DMS114 treated with DMSO at 0.1 percent for 48 hours (cell line): ENCODE data around the gene SDF4.

Experiments
- DNase-seq: peaks from one replicate; lab custom pipeline; 2025; ENCODE audit not compliant: unreplicated experiment; lab: John Stamatoyannopoulos, UW

The SDF4 gene

DNA sequence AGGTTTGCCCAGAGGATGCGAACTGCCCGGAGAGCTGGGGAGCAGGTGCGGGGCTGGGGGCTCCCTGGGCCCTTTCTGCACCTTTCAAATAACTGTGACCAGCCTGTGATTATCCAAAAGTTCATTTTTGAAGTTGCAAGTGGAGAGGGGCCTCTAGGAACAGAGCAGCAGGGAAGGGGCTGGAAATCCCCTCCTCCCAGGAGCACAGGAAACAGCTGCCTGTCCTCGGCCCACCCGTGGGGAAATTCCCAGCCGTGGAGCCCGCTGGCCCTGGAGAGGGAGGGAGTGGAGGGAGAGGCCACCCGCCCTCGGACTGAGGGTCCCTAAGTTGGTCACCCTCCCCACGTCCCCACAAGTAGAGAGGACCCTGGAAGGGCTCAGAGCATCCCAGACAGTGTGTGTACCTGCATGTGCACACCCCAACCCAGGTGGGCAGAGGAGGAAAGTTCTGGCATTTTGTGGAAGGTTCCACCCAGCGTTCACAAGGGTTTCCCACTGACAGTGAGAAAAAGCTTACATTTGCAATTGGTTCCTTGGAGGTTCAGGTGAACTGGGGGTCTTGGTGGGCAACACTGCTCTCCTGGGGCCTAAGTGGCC, 16.6 kb downstream of the SDF4 start:
- no peak for DNase-seq

DNA sequence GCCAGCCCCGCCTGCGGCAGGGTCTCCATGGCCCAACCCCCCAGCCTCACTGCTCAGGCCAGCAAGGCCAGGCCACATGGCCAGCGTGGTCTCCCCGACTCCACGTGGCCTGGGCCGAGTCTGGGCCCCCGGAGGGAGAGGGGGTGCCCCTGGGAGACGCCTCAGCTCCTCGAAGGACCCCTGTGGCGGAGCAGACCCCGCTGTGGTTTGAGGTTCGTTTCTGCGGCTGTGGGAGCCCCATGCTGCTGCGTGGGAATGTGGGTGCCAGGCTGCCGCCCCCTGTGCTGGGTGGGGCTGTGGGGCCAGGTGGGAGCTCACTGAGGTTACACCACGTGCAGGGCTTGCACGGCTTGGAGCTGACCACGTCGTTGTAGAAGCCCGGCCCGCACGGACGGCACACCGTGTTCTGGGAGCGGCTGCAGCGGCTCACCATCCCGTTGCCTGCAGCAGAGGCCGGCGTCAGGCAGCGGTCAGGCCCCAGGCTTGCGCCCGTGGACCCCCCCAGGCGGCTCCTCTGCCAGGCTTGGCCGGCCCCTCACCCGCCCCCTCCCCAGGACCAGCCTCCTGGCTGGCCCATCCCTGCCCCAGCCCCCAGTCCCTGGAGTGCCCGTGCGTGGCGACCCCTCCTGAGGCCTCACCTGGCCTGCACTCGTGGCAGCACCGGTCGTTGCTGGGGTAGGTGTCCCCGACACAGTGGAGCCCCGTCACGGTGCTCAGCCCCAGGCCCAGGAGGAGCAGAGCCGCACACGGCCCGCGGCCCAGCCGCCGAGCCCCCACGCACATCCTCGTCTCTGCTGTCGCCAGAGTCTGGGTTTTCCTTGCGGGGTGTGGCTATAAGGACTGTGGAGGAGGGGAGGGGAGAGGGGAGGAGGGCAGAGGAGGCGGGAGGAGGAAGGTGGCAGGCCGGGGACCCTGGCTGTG, 18.2 kb downstream of the SDF4 start, which contains the start of gene TNFRSF4:
TSS of gene TNFRSF4 (minus strand) at position 809 of the 921 bp plus-strand sequence. CDS start at position 783, 26 bp downstream.
- DNase-seq: no peak

GRCh38 chr1:1212780-1213344, 18.9 kb downstream of the SDF4 start:
- no peak for DNase-seq

GRCh38 chr1:1211541-1212441, 20.0 kb downstream of the SDF4 start:
- DNase-seq: no peak

DNA sequence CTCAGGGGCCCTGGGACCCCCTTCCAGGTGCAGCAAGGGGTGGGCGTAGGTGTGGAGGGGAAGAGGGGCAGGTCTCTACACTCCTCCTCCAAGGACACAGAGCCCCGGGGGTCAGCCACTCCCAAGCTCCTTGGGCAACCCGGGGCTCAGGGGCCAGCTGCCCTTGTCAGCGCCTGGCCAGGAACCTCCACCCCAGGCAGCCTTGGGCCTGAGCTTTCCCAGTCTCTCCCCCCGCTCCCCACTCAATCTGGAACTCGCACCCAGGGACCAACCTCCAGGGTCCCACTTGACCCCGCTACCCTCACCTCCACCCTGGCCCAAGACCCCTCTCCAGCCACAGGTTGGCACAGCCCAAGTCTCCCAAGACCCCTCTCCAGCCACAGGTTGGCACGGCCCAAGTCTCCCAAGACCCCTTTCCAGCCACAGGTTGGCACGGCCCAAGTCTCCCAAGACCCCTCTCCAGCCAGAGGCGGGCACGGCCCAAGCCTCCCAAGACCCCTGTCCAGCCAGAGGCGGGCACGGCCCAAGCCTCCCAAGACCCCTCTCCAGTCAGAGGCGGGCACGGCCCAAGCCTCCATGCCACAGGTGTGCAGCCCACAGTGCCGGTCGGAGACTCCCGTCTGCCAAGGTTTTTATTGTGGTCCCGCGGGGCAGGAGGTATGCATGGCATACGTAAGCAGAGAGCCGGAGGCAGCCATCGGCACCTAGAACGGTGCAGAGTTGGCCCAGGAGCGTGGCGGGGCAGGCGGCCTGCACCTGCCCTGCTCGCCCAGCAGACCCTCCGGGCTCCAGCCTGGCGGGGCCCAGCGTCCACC, 20.9 kb downstream of the SDF4 start:
- DNase-seq: no peak

- DNase-seq: no peak
Measured at GRCh38 chr1:1208713-1209433, 22.9 kb downstream of the SDF4 start.

DNA sequence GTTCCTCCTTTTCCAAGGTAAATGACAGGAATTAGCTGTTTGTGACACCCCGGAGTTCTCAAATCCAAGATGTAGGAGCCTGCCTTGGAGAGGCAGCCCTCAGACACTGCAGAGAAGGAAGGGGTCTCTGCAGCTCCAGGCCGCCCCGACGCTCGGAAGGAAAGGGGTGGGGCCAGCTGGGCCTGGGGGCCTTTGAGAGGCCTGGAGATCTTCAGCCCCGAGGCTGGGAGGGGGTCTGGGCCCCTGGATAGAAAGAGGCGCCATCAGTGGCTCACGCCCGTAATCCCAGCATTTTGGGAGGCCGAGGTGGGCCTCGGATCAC, 24.3 kb downstream of the SDF4 start:
- no peak for DNase-seq

GRCh38 chr1:1206966-1207531, 24.8 kb downstream of the SDF4 start:
- no peak for DNase-seq

GRCh38 chr1:1206376-1206965, 25.3 kb downstream of the SDF4 start, which contains the start of gene TNFRSF18:
TNFRSF18 (minus strand) TSS chr1:1206592; CDS start chr1:1206571, 21 bp downstream.
- no peak for DNase-seq

DNA sequence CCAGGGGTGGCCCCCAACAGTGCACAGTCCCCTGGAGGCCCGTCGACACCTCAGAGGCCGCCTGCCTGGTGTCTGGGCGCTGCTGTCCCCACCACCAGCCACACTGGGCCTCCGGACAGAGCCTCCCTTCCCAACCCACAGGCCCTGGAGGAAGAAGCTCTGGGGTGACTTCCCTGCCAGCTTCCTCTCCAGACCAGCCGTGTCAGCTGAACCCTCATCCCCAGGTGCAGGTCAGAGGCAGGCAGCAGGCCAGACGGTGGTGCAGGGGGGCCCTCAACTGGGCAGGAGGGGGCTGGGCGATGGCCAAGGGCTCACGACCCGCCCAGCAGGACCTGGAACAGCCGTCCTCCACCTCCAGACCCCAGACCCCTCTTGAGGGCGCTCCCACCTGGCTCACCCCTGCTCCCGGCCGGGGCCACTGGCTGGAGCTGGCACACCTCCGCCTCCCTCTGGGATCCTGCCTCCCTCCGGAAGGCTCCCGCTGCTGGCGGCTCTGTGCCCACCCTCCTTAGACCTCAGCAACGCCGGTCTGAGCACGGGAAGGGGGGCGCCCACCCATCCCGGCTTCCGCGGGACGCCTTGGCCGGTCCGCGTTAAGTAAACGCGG, 25.9 kb downstream of the SDF4 start:
- no peak for DNase-seq

- DNase-seq: no peak
Measured at GRCh38 chr1:1204998-1205768, 26.6 kb downstream of the SDF4 start.

DNA sequence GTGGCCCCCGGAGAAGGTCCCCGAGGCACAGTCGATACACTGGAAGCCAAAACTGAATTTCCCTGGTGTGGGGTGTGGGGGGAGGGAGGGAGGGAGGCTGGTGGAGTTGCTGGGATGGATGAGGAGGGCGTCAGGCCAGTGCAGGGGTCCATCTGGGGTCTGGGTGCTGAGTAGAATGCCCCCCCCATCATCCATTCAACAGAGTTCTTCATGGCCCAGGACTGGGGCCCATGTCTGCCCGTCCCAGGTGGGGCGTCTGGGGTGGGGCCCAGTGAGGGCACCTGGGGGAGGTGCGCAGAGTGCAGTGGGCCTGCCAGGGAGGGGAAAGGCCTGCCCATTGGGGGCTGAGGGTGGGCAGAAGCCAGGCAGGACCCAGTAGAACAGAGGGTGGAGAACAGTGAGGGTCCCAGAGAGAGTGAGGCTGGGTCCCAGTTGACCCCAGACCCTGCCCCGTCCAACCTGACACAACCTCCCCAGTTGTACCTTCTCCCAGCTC, 27.3 kb downstream of the SDF4 start:
- DNase-seq: no peak

- DNase-seq: no peak
Measured at GRCh38 chr1:1203561-1204424, 28.0 kb downstream of the SDF4 start.

GRCh38 chr1:1202831-1203560, 28.8 kb downstream of the SDF4 start:
- no peak for DNase-seq

GRCh38 chr1:1200876-1201810, 30.7 kb downstream of the SDF4 start:
- no peak for DNase-seq
